NCI-H2227 treated with DMSO at 0.1 percent for 48 hours (cell line): ENCODE results near the gene NPHP4.

Experiments used
- DNase-seq: peaks from one replicate; lab custom pipeline; 2025; lab: John Stamatoyannopoulos, UW

Gene NPHP4

DNA sequence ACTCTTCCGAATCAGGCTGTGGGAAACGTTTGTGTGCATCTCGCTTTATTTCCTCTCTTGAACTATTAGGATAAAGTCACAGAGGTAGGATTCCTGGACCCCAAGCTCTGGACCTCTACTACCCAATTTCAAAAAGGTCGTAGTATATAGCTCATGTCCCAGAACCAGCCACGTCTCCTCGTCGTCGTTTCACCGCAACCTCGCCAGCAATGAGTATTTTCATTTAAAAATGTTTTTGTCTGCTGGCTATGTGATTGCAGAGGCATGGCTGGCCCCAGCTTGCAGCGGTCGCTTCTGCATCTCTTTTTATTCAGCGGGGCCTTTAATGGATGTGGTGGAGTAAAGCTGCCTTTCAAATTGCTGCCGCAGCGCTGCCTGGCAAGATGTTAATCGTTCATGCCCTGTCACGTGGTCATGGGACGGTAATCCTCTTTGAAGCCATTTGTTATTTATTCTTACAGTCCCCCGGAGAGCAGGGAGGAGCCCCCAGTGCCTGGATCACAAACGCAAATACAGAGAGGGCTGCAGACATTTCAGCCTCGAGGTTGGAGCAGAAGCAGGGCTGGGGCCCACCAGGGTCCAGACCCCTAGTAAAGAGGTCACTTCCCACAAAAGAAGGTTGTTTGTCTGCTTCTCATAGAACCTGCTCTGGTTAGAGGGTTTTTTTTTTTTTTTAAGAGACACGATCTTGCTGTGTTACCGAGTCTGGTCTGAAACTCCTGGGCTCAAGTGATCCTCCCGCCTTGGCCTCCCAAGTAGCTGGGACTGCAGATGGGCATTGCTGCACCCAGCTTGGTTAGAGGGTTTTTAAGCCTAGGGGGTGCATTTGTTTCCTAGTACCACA lies 11.6 kb upstream of the NPHP4 start:
- peak; percentile 97 for DNase-seq

GRCh38 chr1:6002714-6003501 lies 10.7 kb upstream of the NPHP4 start:
- no peak for DNase-seq

- DNase-seq = no peak
Observed at GRCh38 chr1:6001992-6002576, 9.9 kb upstream of the NPHP4 start.

DNA sequence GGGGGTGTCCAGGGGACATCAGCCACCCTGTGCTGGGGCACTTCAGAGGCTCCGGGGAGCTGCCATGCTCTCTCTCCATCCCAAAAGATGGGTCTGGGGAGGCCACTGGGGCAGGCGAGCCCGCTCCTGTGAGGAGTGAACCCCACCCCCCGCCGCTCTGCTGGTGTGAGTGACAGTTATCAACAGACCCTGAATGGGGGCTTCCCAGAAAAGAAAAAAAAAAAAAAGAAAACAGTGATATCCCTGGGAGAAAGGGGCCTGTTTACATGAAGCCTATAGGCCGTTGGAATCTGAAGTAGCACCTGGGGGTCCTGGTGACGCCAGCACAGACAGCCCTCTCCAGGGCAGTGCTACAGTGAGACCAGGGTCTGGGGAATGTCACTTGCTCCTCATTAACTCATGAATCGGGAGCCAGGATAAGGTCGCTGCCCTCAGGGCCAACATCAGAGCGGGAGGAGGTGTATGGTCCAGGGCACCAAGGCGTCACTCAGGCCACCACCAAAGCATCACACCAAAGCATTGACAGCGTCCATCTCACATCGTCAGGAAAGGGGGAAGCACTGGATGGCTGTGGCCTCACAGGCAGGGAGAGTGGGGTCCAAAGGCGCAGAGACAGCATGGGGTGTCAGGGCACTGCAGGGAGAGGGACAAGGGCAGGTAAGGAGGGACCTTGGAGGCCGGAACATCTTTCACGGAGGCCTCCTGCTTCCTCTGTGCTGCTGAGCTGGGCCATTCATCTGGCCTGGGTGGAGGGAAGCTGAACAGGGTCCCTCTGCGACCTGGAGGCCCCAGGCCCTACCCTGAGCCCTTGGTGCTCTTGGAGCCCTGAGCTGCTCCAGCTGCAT lies 8.4 kb upstream of the NPHP4 start:
- no peak for DNase-seq

DNA sequence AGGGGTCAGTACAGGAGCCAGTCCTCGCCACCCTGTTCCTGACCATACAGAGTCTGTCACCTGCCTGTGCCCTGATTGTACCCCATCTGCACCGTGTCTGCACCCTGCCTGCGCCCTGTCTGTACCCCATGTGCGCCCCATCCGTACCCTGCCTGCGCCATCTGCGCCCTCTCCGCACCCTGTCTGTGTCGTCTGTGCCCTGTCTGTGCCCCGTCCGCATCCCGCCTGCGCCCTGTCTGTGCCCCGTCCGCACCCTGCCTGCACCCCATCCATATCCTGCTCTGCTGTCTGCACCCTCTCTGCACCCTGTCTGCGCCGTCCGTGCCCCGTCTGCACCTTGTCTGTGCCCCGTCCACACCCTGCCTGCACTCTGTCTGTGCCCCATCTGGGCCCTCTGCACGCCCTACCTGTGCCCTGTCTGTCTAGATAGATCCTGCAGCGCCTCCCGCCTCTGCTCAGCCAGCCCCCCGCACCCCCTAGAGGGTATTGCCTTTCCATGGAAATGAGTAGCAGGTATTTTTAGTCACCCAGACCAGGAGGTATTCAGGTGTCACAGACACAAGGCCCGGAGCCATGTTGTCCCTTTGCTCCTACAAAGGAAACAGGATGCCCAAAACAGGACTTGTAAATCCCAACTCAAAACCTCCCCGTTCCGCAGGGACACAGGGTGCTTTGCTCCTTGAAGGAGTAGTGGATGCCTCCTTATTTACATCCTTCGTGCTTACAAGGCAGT lies 7.7 kb upstream of the NPHP4 start:
- no peak for DNase-seq

- no peak for DNase-seq
Observed at GRCh38 chr1:5998906-5999301, 6.7 kb upstream of the NPHP4 start.

GRCh38 chr1:5998051-5998905 lies 6.1 kb upstream of the NPHP4 start:
- DNase-seq = no peak

GRCh38 chr1:5997316-5997715 lies 5.1 kb upstream of the NPHP4 start:
- no peak for DNase-seq

GRCh38 chr1:5996641-5997270 lies 4.5 kb upstream of the NPHP4 start:
- DNase-seq = no peak

DNA sequence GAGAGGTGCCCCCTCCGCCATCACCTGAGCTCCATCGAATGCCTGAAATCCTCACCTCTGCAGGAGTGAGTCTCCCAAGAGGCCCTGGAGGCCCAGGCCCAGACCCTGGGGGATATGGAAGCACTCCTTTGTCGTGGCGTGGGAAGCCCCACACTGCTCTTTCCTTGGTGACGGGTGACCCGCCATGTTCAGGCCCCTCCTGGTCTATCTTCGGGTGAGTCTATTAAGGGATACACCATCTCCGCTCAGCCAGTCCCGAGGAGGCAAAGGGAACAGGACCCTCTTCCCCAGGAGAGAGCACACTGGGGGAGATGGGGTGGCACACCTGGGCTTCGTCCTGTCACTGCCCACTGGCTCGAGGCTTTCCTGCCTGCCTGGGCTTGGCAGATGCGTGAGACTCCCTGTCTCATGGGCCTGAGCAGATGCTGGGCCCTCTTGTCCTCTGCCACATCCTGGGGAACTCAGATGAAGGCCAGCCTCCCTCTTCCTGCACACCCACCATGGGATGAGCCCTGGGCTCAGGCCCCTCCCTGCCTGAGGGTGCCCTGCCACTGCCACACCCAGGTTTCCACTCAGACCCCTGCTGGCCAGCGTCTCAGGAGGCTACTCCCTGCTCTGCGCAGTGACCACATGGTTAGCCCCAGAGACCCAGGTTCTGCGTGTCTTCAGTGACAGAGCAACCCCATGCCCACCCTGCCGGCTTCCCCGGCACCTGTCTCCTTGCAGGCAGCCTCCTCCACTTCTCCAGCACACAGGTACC lies 3.8 kb upstream of the NPHP4 start:
- DNase-seq = no peak

GRCh38 chr1:5994713-5995621 lies 2.7 kb upstream of the NPHP4 start:
- no peak for DNase-seq

DNA sequence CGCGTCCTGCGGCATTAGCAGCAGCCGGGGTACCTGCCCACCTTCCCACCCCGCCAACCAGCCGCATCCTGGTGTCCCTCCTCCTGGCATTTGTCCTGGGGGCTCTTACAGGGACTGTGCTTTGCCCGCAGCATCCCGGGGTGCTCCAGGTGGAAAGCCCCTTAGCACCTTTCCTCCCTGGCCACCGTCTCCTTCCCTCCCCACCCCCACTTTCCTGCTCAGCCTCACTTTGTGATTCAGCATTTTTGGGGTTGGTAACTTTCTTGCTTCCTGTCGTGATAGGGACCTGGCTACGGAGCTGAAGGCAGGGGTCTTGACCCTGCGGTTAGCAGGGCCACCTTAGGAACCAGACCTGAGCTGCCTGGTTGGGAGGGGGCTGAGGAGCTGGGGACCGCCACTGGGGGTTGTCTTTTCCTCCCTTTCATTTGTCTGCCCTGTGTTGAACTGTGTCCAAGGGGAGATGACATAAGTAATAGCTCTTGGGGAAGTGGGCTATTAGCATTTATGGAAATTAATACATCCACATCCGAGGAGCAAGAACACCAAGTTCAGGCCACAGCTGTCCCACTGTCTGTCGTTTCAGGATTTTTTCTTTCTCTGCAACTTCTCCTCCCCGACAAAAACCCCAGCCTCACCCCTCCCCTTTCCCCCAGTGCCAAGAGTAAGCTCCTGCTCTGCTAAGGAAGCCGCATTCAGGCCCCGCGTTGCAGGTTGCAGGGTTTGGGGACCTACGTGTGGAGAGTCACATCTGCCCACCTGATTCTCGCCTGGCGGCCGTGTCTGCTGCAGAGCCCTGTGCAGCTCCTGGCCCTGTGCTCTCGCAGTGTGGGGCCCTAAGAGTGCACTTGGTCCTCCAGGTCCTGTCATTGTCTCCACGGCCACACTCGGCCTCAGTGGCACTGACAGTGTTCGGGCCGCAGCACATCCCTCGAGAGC lies 1.6 kb upstream of the NPHP4 start:
- no peak for DNase-seq

DNA sequence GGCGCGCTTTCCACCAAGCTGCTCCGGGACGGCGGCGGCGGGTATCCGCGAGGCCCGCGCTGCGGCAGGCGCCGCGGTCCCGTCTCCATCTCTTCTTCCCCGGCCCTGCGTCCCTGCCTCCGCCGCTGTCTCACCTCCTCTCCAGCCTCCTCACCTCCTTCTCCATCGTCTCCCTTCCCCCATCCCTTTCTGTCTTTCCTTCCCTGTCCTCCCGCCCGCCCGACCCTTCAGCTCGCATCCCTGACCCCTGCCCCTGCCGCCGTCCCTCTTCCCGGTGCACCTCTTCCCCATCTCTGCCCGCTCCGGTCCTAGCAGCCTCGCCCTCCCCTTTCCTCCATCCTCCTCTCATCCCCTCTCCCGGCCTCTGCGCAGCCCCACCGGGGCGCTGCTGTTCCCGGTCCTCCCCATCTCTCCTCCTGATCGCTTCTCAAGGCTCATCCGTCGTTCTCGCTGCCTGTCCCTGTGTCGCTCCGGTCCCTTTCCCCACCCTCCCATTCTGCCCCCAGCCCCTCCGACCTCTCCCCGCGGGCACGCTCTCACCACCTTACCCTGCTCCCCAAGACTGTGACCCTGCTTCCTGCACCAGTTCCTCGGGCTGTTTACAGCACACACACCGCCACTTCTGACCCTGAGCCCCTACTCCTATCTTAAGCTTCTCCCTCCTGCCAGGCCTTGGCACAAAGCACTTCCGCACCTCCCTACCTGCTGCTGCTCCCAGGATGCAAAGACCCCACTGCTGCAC lies 760 bp upstream of the NPHP4 start:
- peak; percentile 43 for DNase-seq

DNA sequence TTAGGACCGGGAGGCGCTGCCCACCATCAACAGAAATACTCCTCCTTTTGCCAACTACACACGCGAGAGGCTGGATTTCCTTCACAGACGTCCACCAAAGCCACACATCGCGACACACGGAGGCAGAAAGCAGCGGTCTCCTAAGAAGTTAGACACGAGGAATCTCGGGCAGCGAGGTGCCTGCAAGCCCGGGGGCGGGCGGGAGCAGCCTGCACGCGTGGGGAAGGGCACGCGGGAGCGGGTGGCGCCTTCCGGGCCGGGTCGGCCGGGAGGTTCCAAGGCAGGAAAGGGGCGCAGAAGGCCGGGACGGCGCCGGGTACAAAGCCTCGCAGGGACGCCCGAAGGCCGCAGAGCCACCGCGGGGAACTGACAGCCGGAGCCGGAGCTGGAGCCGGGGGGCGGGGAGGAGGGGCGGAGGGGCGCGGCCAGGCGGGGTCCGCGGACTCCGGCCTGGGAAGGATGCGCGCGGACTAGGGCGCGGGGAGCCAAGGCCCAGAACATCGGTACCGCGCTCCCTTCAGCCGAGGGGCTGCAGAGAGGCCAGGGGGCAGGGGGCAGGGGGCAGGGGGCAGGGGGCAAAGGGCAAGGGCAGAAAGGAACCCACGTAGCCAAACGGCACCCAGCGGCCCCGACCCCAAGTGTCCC lies 722 bp downstream of the NPHP4 start:
- no peak for DNase-seq

GRCh38 chr1:5990913-5991312 lies 1.3 kb downstream of the NPHP4 start:
- DNase-seq = no peak
